ENCODE results near the gene NECTIN1. TPM values are rescaled to one million over a fixed set of nuclear protein-coding genes. Genes with fewer than 3 reads are reported as not detected.
A peak's percentile ranks its signal among the peaks of the same experiment; 100 is the strongest.

Gene NECTIN1
- total RNA-seq, 1 donor from 2014 or later, result 45.3 TPM

DNA sequence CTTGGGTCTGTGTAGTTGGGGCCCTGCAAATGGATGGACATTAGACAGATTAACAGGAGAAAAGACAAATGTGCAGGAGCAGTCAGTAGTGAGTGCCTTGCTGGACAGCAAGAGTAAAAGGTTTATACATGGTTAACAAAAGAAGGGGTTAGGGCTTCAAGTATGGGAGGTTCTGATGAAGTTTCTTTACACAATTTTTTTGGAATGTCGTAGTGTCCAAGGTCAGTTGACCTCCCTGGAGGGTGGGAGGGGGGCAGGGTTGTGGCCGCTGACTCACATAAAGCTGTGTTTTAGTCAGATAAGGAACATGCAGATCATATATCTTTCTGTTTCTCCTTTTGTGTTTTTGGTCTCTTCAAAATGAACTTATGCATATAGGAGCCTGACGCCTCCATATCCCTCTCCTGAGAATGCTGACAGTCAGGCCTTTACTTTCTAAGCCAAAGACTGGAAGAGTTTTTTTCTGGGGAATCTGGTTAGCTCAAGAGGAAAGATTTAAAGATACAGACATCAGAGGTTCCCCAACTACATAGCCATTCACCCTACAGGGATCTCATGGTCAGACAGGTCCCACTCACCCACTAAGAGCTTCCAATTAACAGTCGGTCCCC lies 134.3 kb downstream of the NECTIN1 start:
- Mint-ChIP-seq H3K9me3 (no peaks in the 10 kb centered on the region), H3K27me3 (ENCODE audit: low read depth) (no peaks in the 10 kb centered on the region), H3K4me3 (no peak overlapping the region), H3K27ac (peak overlapping the region; percentile 1), H3K36me3 (no peaks in the 10 kb centered on the region), H3K4me1 (peaks cover 20% of the 10 kb centered on the region)
- TF ChIP-seq, protein P1, sequence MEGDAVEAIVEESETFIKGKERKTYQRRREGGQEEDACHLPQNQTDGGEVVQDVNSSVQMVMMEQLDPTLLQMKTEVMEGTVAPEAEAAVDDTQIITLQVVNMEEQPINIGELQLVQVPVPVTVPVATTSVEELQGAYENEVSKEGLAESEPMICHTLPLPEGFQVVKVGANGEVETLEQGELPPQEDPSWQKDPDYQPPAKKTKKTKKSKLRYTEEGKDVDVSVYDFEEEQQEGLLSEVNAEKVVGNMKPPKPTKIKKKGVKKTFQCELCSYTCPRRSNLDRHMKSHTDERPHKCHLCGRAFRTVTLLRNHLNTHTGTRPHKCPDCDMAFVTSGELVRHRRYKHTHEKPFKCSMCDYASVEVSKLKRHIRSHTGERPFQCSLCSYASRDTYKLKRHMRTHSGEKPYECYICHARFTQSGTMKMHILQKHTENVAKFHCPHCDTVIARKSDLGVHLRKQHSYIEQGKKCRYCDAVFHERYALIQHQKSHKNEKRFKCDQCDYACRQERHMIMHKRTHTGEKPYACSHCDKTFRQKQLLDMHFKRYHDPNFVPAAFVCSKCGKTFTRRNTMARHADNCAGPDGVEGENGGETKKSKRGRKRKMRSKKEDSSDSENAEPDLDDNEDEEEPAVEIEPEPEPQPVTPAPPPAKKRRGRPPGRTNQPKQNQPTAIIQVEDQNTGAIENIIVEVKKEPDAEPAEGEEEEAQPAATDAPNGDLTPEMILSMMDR (IDR thresholded peaks at IDR 0.05; ENCODE audit: unreplicated experiment), result no peak
- DNase-seq (ENCODE audit: low spot score in 2 of 2, unreplicated experiment in 2 of 2), result no peak

DNA sequence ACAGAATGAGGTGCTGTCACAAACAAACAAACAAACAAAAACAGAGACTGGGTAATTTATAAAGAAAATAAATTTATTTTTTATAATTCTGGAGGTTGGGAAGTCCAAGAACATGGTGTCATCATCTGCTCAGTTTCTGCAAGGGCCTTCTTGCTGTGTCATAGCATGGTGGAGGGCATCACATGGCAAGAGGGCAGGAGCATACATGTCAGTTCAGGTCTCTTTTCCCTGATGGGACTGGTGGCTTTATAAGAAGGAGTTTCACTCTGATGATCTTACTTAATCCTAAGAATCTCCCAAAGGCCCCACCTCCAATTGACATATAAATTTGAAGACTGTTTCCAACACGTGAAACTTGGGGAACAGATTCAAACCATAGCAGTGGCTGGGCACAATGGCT lies 135.7 kb downstream of the NECTIN1 start:
- Mint-ChIP-seq H3K4me3 (no peak overlapping the region), H3K4me1 (peaks cover 20% of the 10 kb centered on the region), H3K27me3 (ENCODE audit: low read depth) (peaks cover 3% of the 10 kb centered on the region), H3K36me3 (no peaks in the 10 kb centered on the region), H3K27ac (no peak overlapping the region), H3K9me3 (no peaks in the 10 kb centered on the region)
- TF ChIP-seq, protein P1 (IDR thresholded peaks at IDR 0.05; ENCODE audit: unreplicated experiment), result no peak
- DNase-seq (ENCODE audit: low spot score in 2 of 2, unreplicated experiment in 2 of 2), result no peak

DNA sequence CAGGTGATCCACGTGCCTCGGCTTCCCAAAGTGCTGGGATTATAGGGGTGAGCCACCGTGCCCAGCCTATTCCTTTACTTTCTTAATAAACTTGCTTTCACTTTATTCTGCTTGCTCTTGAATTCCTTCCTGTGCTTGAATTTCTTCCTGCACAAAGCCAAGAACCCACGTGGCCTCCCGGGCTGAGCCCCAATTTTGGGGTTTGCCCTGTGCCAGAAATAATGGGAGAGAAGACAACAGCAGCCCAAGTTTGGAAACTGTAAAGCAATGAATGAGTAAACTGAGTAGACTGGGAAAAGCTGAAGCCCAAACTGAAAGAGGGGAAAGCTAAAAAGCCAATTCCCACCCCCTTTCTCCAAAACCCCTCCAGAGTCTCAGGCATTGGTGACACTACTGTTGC lies 136.4 kb downstream of the NECTIN1 start:
- H3K27me3 Mint-ChIP-seq (ENCODE audit: low read depth), result peaks cover 3% of the 10 kb centered on the region
- H3K4me3 Mint-ChIP-seq, result no peak overlapping the region
- H3K36me3 Mint-ChIP-seq, result no peaks in the 10 kb centered on the region
- no peak for DNase-seq (ENCODE audit: low spot score in 2 of 2, unreplicated experiment in 2 of 2)
- TF ChIP-seq, protein P1 (IDR thresholded peaks at IDR 0.05; ENCODE audit: unreplicated experiment), result no peak
- no peaks in the 10 kb centered on the region for H3K9me3 Mint-ChIP-seq
- H3K27ac Mint-ChIP-seq, result no peak overlapping the region
- peaks cover 20% of the 10 kb centered on the region for H3K4me1 Mint-ChIP-seq

DNA sequence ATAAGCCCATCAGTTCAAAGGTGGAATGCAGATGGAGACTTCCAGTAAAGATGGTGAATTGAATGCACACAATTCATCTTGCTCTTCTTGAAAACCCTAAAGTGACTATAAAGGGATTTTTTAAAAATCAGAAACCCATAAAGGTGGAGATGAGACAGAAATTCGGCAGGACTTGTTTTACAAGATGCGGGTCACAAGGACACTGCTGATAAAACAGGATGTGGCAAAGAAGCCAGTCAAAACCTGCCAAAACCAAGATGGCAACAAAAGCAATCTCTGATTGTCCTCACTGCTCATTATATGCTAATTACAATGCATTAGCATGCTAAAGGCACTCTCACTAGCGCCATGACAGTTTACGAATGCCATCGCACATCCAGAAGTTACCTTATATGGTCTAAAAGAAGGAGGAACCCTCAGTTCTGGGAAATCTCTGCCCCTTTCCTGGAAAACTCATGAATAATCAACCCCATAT lies 137.1 kb downstream of the NECTIN1 start:
- Mint-ChIP-seq H3K9me3 (no peaks in the 10 kb centered on the region), H3K36me3 (no peaks in the 10 kb centered on the region)
- TF ChIP-seq, protein P1 (IDR thresholded peaks at IDR 0.05; ENCODE audit: unreplicated experiment), result no peak

DNA sequence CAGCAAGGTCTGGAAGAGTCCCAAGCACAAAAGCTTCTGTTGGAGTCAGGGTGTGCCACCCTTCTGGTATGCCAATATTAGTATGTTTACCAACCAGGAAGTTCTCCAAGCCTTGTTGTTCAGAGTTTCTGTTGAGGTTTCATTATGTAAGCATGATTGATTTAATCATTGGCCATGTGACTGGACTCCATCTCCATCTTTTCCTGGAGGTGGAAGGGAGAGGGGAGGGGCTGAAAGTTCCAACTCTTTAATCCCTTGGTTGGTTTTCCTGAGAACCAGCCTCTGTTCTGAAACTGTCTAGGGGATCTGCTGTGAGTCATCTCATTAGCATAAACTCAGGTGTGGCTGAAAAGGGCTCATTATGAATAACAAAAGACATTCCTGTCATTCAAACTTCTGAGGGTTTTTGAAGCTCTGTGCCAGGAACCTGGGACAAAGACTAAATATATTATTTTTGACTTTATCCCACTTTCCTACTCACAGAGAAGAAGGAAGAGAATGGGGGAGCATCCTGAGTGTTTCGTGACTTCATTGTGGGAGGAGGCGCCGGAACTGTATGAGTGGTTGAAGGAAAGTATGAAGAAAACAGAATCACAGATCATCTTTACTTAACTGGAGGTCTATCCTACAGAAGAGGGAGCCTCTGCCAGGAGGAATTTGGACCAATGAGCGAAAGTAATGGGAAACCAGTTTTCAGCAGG lies 138.2 kb downstream of the NECTIN1 start:
- Mint-ChIP-seq H3K27me3 (ENCODE audit: low read depth) (peaks cover 9% of the 10 kb centered on the region), H3K27ac (peak overlapping the region; percentile 32), H3K9me3 (no peaks in the 10 kb centered on the region), H3K4me1 (peaks cover 15% of the 10 kb centered on the region), H3K36me3 (no peaks in the 10 kb centered on the region), H3K4me3 (no peak overlapping the region)
- TF ChIP-seq, protein P1 (IDR thresholded peaks at IDR 0.05; ENCODE audit: unreplicated experiment), result no peak
- DNase-seq (ENCODE audit: low spot score in 2 of 2, unreplicated experiment in 2 of 2), result no peak

More for the DNA sequence above, 137.1 kb downstream of the NECTIN1 start:
- DNase-seq (ENCODE audit: low spot score in 2 of 2, unreplicated experiment in 2 of 2), result no peak
- Mint-ChIP-seq H3K27me3 (ENCODE audit: low read depth) (peaks cover 4% of the 10 kb centered on the region), H3K4me1 (peaks cover 15% of the 10 kb centered on the region), H3K4me3 (no peak overlapping the region), H3K27ac (no peak overlapping the region)
